Endothelial cell of umbilical vein (primary cell): Measurements from ENCODE around the gene ARG2. TPM values are rescaled to one million over a fixed set of nuclear protein-coding genes. Genes with fewer than 3 reads are reported as not detected.

ENCODE experiments used
- BruUV-seq: library from RNA; stranded (reverse); fragments of 400-500 nt; replicated peaks from 2 replicates; lab custom pipeline; 2021; lab: Mats Ljungman, UMichigan
- CTCF ChIA-PET: fragments of 300-600, 350-600 bp; sonication (Branson Sonifier 250); formaldehyde crosslinking; loops from one replicate; lab custom pipeline; 2021; ENCODE audit warnings: antibody characterized with exemption, inconsistent platforms; lab: Charles Lee
- POLR2A ChIA-PET: fragments of 300-600, 350-600 bp; sonication (Branson Sonifier 250); formaldehyde crosslinking; loops from one replicate; lab custom pipeline; 2021; ENCODE audit warnings: antibody characterized with exemption, inconsistent platforms; lab: Charles Lee
- DNase-seq: peaks from one replicate; pipeline ENCODE4 v3.0.0-alpha.2; 2011; ENCODE audit warnings: low read depth, low spot score
- FAIRE-seq: peaks from 2 replicates; lab custom pipeline; 2011; peaks lifted over from hg19 to GRCh38; lab: Jason Lieb, UNC
- H2AFZ ChIP-seq: 2 replicates; pipeline ENCODE4 v1.6.0; 2012; ENCODE audit warnings: low read depth, low read length, control low read depth, inconsistent platforms
- H3K27ac ChIP-seq: 2 replicates; pipeline ENCODE4 v1.5.1; 2011; ENCODE audit warnings: low read depth, mild to moderate bottlenecking, control low read depth, low read length, moderate library complexity; ENCODE audit not compliant: insufficient read depth
- H3K27me3 ChIP-seq, 2 experiments: 2 replicates each; pipeline versions ENCODE4 v1.6.0 to v1.6.1; 2011; ENCODE audit warnings: low read length in 2 of 2, mixed read lengths in 1 of 2; ENCODE audit not compliant: control insufficient read depth in 2 of 2, insufficient read depth in 2 of 2
- H3K36me3 ChIP-seq, 2 experiments: 2 replicates in 1 of 2; 3 replicates in 1 of 2; pipeline ENCODE4 v1.5.1; 2011; ENCODE audit warnings: low read length in 2 of 2, mild to moderate bottlenecking in 1 of 2, moderate library complexity in 1 of 2; ENCODE audit not compliant: control insufficient read depth in 2 of 2, insufficient read depth in 2 of 2; ENCODE audit errors: extremely low read depth in 1 of 2
- H3K4me1 ChIP-seq: 3 replicates; pipeline ENCODE4 v1.5.1; 2011; ENCODE audit warnings: mild to moderate bottlenecking, low read length; ENCODE audit not compliant: control insufficient read depth, insufficient read depth; ENCODE audit errors: extremely low read depth
- H3K4me2 ChIP-seq: 2 replicates; pipeline ENCODE4 v1.6.1; 2011; ENCODE audit warnings: low read length, control low read depth, mixed read lengths; ENCODE audit not compliant: insufficient read depth
- H3K4me3 ChIP-seq, 3 experiments: fragments of 200-600 bp in 1 of 3; sonication (generic), shearing (Covaris generic) in 1 of 3; replicated peaks in 1 of 3; 2 replicates each; pipeline ENCODE4 v1.5.1; 2011 to 2016; ENCODE audit warnings: control low read depth in 3 of 3, low read length in 3 of 3, mild to moderate bottlenecking in 2 of 3, inconsistent platforms in 1 of 3, low read depth in 1 of 3, moderate library complexity in 1 of 3; ENCODE audit not compliant: insufficient read depth in 1 of 3
- H3K79me2 ChIP-seq: 2 replicates; pipeline ENCODE4 v1.6.0; 2012; ENCODE audit warnings: low read length, inconsistent platforms; ENCODE audit not compliant: control insufficient read depth, insufficient read depth
- H3K9ac ChIP-seq: replicated peaks from 2 replicates; pipeline ENCODE3; 2011; ENCODE audit warnings: low read length, control low read depth; ENCODE audit not compliant: insufficient read depth; ENCODE audit errors: extremely low read depth
- H3K9me1 ChIP-seq: replicated peaks from 3 replicates; pipeline ENCODE4 v1.6.0; 2011; ENCODE audit warnings: mild to moderate bottlenecking, low read length; ENCODE audit not compliant: control insufficient read depth, insufficient read depth; ENCODE audit errors: extremely low read depth
- H3K9me3 ChIP-seq: replicated peaks from 2 replicates; pipeline ENCODE4 v1.5.1; 2012; ENCODE audit warnings: low read length, inconsistent platforms; ENCODE audit not compliant: control insufficient read depth, insufficient read depth
- H4K20me1 ChIP-seq: replicated peaks from 2 replicates; pipeline ENCODE3; 2011; ENCODE audit warnings: mild to moderate bottlenecking, low read length; ENCODE audit not compliant: control insufficient read depth, insufficient read depth; ENCODE audit errors: extremely low read depth
- CTCF ChIP-seq, 2 donors: IDR thresholded peaks; 1 replicate in 1 of 2; 2 replicates in 1 of 2; pipeline ENCODE4 v1.5.1; 2011; ENCODE audit warnings: low read length in 2 of 2, mild to moderate bottlenecking in 2 of 2, moderate library complexity in 2 of 2, control low read depth in 1 of 2, inconsistent platforms in 1 of 2, low read depth in 1 of 2; ENCODE audit not compliant: insufficient read depth in 1 of 2; ENCODE audit errors: extremely low read depth in 1 of 2
- EZH2 ChIP-seq: IDR thresholded peaks from 2 replicates; pipeline ENCODE4 v1.6.1; 2012; ENCODE audit warnings: borderline replicate concordance, low read depth, mild to moderate bottlenecking, moderate library complexity, low read length, inconsistent platforms; ENCODE audit not compliant: severe bottlenecking
- FOS ChIP-seq: IDR thresholded peaks from 2 replicates; pipeline ENCODE4 v1.6.1; 2011; ENCODE audit warnings: mild to moderate bottlenecking, low read length, moderate library complexity, borderline replicate concordance; ENCODE audit not compliant: insufficient read depth
- GATA2 ChIP-seq: IDR thresholded peaks from 2 replicates; pipeline ENCODE4 v1.7.0; 2011; ENCODE audit warnings: low read depth, mild to moderate bottlenecking, moderate library complexity, mixed read lengths, low read length; ENCODE audit not compliant: insufficient read length, insufficient read depth
- JUN ChIP-seq: IDR thresholded peaks from 2 replicates; pipeline ENCODE4 v1.6.1; 2011; ENCODE audit warnings: borderline replicate concordance, low read depth; ENCODE audit not compliant: insufficient read length, insufficient read depth
- MAX ChIP-seq: IDR thresholded peaks from 2 replicates; pipeline ENCODE4 v1.6.1; 2011; ENCODE audit not compliant: insufficient read depth, insufficient read length
- MYC ChIP-seq: IDR thresholded peaks from one replicate; pipeline ENCODE4 v1.6.1; 2011; ENCODE audit warnings: mild to moderate bottlenecking, low read depth, low read length
- POLR2A ChIP-seq: IDR thresholded peaks from 2 replicates; pipeline ENCODE4 v1.6.1; 2012; ENCODE audit warnings: low read depth, mild to moderate bottlenecking, control low read depth, low read length
- POLR2AphosphoS5 ChIP-seq: IDR thresholded peaks from 2 replicates; pipeline ENCODE4 v1.6.1; 2012; ENCODE audit warnings: low read depth, mild to moderate bottlenecking, control low read depth, low read length, moderate library complexity; ENCODE audit not compliant: insufficient read depth
- dilution Hi-C: fragments of 300-500 bp; cut with MboI; formaldehyde crosslinking; loops from one replicate; pipeline ENCODE4 v1.15.0; 2019; ENCODE audit warnings: low sequenced_read_pairs; ENCODE audit not compliant: extremely low pct_ligation_motif_present
- intact Hi-C: fragments of 100-400 bp; cut with micrococcal nuclease; formaldehyde crosslinking; loops from one replicate; pipeline ENCODE4 v1.10.0; 2022
- polyA plus RNA-seq, 4 experiments: library from polyadenylated mRNA; depleted of rRNA in 3 of 4; stranded (reverse) in 3 of 4; unstranded in 1 of 4; fragments of >200 nt; gene quantifications; 2 replicates each; pipeline versions ENCODE4 v1.2.1 to v1.2.3, GENCODE V29; 2011 to 2012; ENCODE audit warnings: missing spikeins in 1 of 4
- total RNA-seq: library from RNA; stranded (reverse); gene quantifications from 2 replicates; pipeline ENCODE4 v1.2.3, GENCODE V29; 2021

Gene ARG2
- total and polyA plus RNA-seq, 2 donors (not counting 3 experiments of a cell fraction or from before 2014, with no cell fraction given), result 16.6 to 22.5 TPM

GRCh38 chr14:67646131-67646530, 26.4 kb downstream of the ARG2 start:
- Histone ChIP-seq H3K4me1 (no peaks in the 10 kb centered on the region), H3K79me2 (no peaks in the 10 kb centered on the region), H3K27me3 (no peaks in the 10 kb centered on the region), H3K4me2 (no peak overlapping the region), H3K9me3 (no peaks in the 10 kb centered on the region), H3K36me3 (peaks cover 16 to 20% of the 10 kb centered on the region in 2 experiments), H3K9me1 (no peaks in the 10 kb centered on the region), H3K4me3 (no peak overlapping the region), H2AFZ (no peak overlapping the region), H3K9ac (no peak overlapping the region), H4K20me1 (no peaks in the 10 kb centered on the region), H3K27ac (no peak overlapping the region)
- POLR2A ChIA-PET, result no interaction called here
- dilution Hi-C loops (no loop called here), intact Hi-C loops (no loop called here)
- CTCF ChIA-PET, result no interaction called here
- FAIRE-seq (no peak), DNase-seq (no peak)
- no TSS peak for BruUV-seq
- no peak for TF ChIP-seq CTCF (IDR thresholded peaks at IDR 0.05; ENCODE audit: extremely low read depth in 1 of 2, insufficient read depth in 1 of 2, low read depth in 1 of 2, low read length in 2 of 2)
- TF ChIP-seq MAX, result no peak
- no peak for TF ChIP-seq POLR2A
- TF ChIP-seq GATA2, result no peak
- no peak for TF ChIP-seq JUN
- no peak for TF ChIP-seq EZH2
- TF ChIP-seq FOS, result no peak
- no peak for TF ChIP-seq POLR2AphosphoS5
- no peak for TF ChIP-seq MYC
